Testis (tissue), 3 donors: ENCODE results near the gene CST2. TPM values are rescaled to one million over a fixed set of nuclear protein-coding genes. Genes with fewer than 3 reads are reported as not detected.

ENCODE experiments used
- DNase-seq: peaks from one replicate; pipeline ENCODE4 v3.0.0-alpha.2; 2019
- H3K27ac ChIP-seq, 2 donors: fragments of 200-600 bp; sonication (generic); one replicate each; pipeline ENCODE4 v1.5.1; 2019
- H3K27me3 ChIP-seq: fragments of 200-600 bp; sonication (generic); one replicate; pipeline ENCODE4 v1.5.1; 2019
- H3K36me3 ChIP-seq: fragments of 200-600 bp; sonication (generic); one replicate; pipeline ENCODE4 v1.5.1; 2017; ENCODE audit warnings: low read depth; ENCODE audit errors: missing control alignments
- H3K4me1 ChIP-seq: fragments of 200-600 bp; sonication (generic); one replicate; pipeline ENCODE4 v1.5.1; 2019
- H3K4me3 ChIP-seq, 2 donors: fragments of 200-600 bp; sonication (generic); one replicate each; pipeline ENCODE4 v1.5.1; 2017 to 2019
- H3K9me3 ChIP-seq: fragments of 200-600 bp; sonication (generic); one replicate; pipeline ENCODE4 v1.5.1; 2017
- CTCF ChIP-seq, 3 experiments: fragments of 450-650 bp in 2 of 3; fragments of 200-600 bp in 1 of 3; sonication (generic) in 1 of 3; IDR thresholded peaks; one replicate each; pipeline ENCODE4 v1.5.1; 2016 to 2019; ENCODE audit warnings: antibody characterized with exemption in 3 of 3, mild to moderate bottlenecking in 2 of 3, moderate library complexity in 1 of 3
- POLR2A ChIP-seq: fragments of 450-650 bp; IDR thresholded peaks from one replicate; pipeline ENCODE4 v1.6.1; 2017; ENCODE audit warnings: antibody characterized with exemption, mild to moderate bottlenecking, moderate library complexity
- WGBS, 2 donors: methylation state at CpG; one replicate each; pipeline ENCODE4 v1.1.5; 2018; 5-methylcytosine and 5-hydroxymethylcytosine counted together
- intact Hi-C: fragments of 100-400 bp; cut with DNase I; formaldehyde crosslinking; loops from one replicate; pipeline ENCODE4 v1.15.1; 2023; ENCODE audit warnings: low total_unique reads
- polyA plus RNA-seq: library from polyadenylated mRNA; stranded (reverse); fragments of 350-450 nt; fragmentation: Illumina TruSeq; extraction: RNeasy Lipid Tissue Mini Kit (QIAGEN cat#74804); gene quantifications from one replicate; pipeline ENCODE4 v1.2.3, GENCODE V29; 2014; ENCODE audit warnings: low read depth, low replicate concordance; ENCODE audit not compliant: insufficient read depth
- total RNA-seq, 2 donors: library from RNA; depleted of rRNA; stranded (reverse); fragments of >200 nt; gene quantifications; one replicate each; pipeline ENCODE4 v1.2.3, GENCODE V29; 2016

Gene CST2
- total and polyA plus RNA-seq, 3 donors from 2014 or later, result 0.49 TPM; not detected in 2

- Histone ChIP-seq H3K27me3 (no peaks in the 10 kb centered on the region), H3K27ac (no peak overlapping the region), H3K4me1 (no peaks in the 10 kb centered on the region), H3K36me3 (no peaks in the 10 kb centered on the region), H3K4me3 (no peak overlapping the region), H3K9me3 (no peaks in the 10 kb centered on the region)
- WGBS, 2 donors, result 40 to 45% methylated on average over 7 to 9 of the region's 9 CpGs
- TF ChIP-seq POLR2A (no peak), CTCF (IDR thresholded peaks at IDR 0.05) (no peak)
- intact Hi-C loops, result no loop called here
- no peak for DNase-seq
Observed at GRCh38 chr20:23857962-23858595, 31.6 kb upstream of the CST2 start.

GRCh38 chr20:23856736-23857135, 30.2 kb upstream of the CST2 start:
- 69 to 75% methylated on average over 5 of the region's 5 CpGs for WGBS, 2 donors
- Histone ChIP-seq H3K9me3 (no peaks in the 10 kb centered on the region), H3K4me3 (no peak overlapping the region), H3K36me3 (no peaks in the 10 kb centered on the region), H3K27ac (no peak overlapping the region), H3K4me1 (no peaks in the 10 kb centered on the region), H3K27me3 (no peaks in the 10 kb centered on the region)
- intact Hi-C loops, result no loop called here
- no peak for DNase-seq
- TF ChIP-seq CTCF (IDR thresholded peaks at IDR 0.05), result no peak

GRCh38 chr20:23856226-23856625, 29.7 kb upstream of the CST2 start:
- TF ChIP-seq POLR2A (no peak), CTCF (IDR thresholded peaks at IDR 0.05) (no peak)
- WGBS, 2 donors, result 69 to 83% methylated on average over 5 of the region's 5 CpGs
- Histone ChIP-seq H3K9me3 (no peaks in the 10 kb centered on the region), H3K27me3 (no peaks in the 10 kb centered on the region), H3K27ac (no peak overlapping the region), H3K4me1 (no peaks in the 10 kb centered on the region), H3K36me3 (no peaks in the 10 kb centered on the region), H3K4me3 (no peak overlapping the region)
- DNase-seq, result no peak
- intact Hi-C loops, result no loop called here

GRCh38 chr20:23841693-23842092, 15.2 kb upstream of the CST2 start:
- intact Hi-C loops, result no loop called here

More at GRCh38 chr20:23841693-23842092, 15.2 kb upstream of the CST2 start:
- H3K27me3 ChIP-seq, result no peaks in the 10 kb centered on the region
- H3K4me3 ChIP-seq, result no peak overlapping the region
- no peak overlapping the region for H3K27ac ChIP-seq
- WGBS, 2 donors, result 41 to 48% methylated on average over 2 of the region's 2 CpGs
- no peak for DNase-seq
- no peaks in the 10 kb centered on the region for H3K4me1 ChIP-seq
- no peaks in the 10 kb centered on the region for H3K9me3 ChIP-seq
- TF ChIP-seq POLR2A, result no peak
- no peak for TF ChIP-seq CTCF (IDR thresholded peaks at IDR 0.05)
- no peaks in the 10 kb centered on the region for H3K36me3 ChIP-seq
